GM13977 (cell line): ENCODE data around the gene MPP1.

Experiments used
- DNase-seq: peaks from one replicate; pipeline ENCODE4 v3.0.0; 2012; ENCODE audit warnings: low spot score
- in situ Hi-C: fragments of 300-500 bp; cut with MboI; formaldehyde crosslinking; loops from one replicate; pipeline ENCODE4 v1.12.0; 2022; ENCODE audit warnings: low sequenced_read_pairs, low pct_unique_long_range_greater_than_20kb, mixed read lengths, inconsistent platforms; ENCODE audit not compliant: unreplicated experiment
- TF ChIP-seq, protein P1 (sequence below): IDR thresholded peaks from 2 replicates; pipeline ENCODE4 v1.5.1; 2012; ENCODE audit warnings: mild to moderate bottlenecking, control low read depth; ENCODE audit not compliant: insufficient read depth; ENCODE audit errors: extremely low read depth, missing control alignments

The MPP1 gene

GRCh38 chrX:154791467-154791866 is 13.8 kb downstream of the MPP1 start:
- in situ Hi-C loops, result no loop called here
- TF ChIP-seq, protein P1, sequence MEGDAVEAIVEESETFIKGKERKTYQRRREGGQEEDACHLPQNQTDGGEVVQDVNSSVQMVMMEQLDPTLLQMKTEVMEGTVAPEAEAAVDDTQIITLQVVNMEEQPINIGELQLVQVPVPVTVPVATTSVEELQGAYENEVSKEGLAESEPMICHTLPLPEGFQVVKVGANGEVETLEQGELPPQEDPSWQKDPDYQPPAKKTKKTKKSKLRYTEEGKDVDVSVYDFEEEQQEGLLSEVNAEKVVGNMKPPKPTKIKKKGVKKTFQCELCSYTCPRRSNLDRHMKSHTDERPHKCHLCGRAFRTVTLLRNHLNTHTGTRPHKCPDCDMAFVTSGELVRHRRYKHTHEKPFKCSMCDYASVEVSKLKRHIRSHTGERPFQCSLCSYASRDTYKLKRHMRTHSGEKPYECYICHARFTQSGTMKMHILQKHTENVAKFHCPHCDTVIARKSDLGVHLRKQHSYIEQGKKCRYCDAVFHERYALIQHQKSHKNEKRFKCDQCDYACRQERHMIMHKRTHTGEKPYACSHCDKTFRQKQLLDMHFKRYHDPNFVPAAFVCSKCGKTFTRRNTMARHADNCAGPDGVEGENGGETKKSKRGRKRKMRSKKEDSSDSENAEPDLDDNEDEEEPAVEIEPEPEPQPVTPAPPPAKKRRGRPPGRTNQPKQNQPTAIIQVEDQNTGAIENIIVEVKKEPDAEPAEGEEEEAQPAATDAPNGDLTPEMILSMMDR, result no peak
- no peak for DNase-seq

- DNase-seq, result no peak
- TF ChIP-seq, protein P1, result no peak
- in situ Hi-C loops, result no loop called here
Measured at GRCh38 chrX:154785716-154786115, 19.6 kb downstream of the MPP1 start.

GRCh38 chrX:154784149-154784995 is 20.9 kb downstream of the MPP1 start:
- TF ChIP-seq, protein P1, result no peak
- DNase-seq, result no peak
- in situ Hi-C loops, result no loop called here

DNA sequence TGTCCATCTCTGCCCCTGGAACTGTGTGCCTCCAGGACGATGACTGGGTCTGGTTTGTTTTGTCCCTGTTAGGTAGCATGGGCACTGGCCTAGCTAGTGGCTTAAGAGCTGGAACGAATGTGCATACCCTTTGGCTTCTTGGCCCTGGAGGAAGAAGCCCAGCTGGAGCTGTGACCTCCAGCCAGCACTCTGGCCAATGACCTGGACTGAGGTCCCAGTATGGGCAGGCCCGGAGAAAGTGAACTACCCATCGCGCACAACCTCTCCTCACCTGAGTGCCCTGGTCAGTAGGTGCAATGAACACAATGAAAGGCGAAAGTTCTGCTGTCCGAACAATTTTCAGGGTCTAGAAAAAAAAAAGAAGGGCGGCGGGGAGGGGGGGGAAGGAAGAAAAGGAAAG is 24.3 kb downstream of the MPP1 start:
- TF ChIP-seq, protein P1, result no peak
- in situ Hi-C loops, result no loop called here
- no peak for DNase-seq

DNA sequence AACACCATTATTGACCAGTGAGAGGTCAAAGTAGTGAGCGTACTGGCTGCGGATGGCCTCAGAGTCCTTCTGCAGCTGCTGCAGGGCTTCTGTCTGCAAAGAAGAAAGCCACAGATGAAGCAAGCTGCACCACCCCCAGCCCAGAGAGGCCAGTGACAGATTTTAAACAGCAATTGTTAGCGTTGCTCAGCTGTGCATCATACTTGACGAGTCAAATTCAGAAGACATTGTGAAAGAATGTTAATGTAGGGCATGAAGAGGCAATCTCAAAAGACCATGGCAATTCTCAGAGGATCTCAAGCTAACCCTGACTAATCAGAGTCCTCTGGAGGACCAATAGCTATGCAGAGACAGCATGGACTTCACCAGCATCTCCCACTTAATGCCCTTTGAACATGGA is 26.0 kb downstream of the MPP1 start:
- no peak for DNase-seq
- in situ Hi-C loops, result no loop called here
- TF ChIP-seq, protein P1, result no peak

DNA sequence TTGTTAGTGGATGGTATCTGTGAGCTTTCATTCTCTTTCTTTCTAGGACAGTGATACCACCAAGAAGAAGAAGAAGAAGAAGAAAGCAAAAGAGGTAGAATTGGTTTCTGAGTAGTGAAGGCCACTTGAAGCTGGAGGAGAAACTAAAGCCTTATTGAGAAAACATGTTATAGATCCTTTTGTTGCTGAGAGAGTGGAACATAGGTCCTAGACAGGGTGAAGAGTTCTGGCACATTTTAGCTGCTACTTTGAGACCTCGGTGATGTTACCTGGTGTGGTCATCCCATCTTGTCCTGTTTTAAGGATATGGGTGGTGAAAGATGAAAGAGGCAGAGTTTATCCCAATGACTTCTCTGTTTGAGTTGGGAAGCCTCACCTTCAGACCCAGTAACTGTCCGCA is 28.5 kb downstream of the MPP1 start:
- TF ChIP-seq, protein P1, result no peak
- in situ Hi-C loops, result no loop called here
- no peak for DNase-seq
